ENCODE results near the gene POU1F1. TPM values are rescaled to one million over a fixed set of nuclear protein-coding genes. Genes with fewer than 3 reads are reported as not detected.

Gene POU1F1
- total and polyA plus RNA-seq, 2 of the 8 experiments (the other 6 are each of a cell fraction or from before 2014, with no cell fraction given), result not detected

GRCh38 chr3:87229113-87229512 lies 47.3 kb downstream of the POU1F1 start (continued):
- no peak for TF ChIP-seq CEBPB (IDR thresholded peaks at IDR 0.05; ENCODE audit: low read depth, low read length)
